GM12892 (cell line): ENCODE data around the gene GPR35.
"Not testable (repeated sequence)": the region's sequence is repeated elsewhere in the genome, so short reads cannot be mapped to it uniquely, and the experiment has no call there.

Experiments used
- DNase-seq: peaks from one replicate; pipeline ENCODE4 v3.0.0; 2011; ENCODE audit not compliant: insufficient read length
- FAIRE-seq: peaks from 2 replicates; lab custom pipeline; 2011; peaks lifted over from hg19 to GRCh38; lab: Jason Lieb, UNC
- POLR2A ChIP-seq: IDR thresholded peaks from 2 replicates; pipeline ENCODE4 v1.6.1; 2011; ENCODE audit warnings: low read depth, low read length, control low read depth
- POLR2AphosphoS5 ChIP-seq: IDR thresholded peaks from 2 replicates; pipeline ENCODE4 v1.6.1; 2011; ENCODE audit warnings: low read depth, low read length, control low read depth
- TAF1 ChIP-seq: IDR thresholded peaks from 2 replicates; pipeline ENCODE4 v1.6.1; 2011; ENCODE audit warnings: low read depth, mild to moderate bottlenecking, control low read depth, low read length, borderline replicate concordance

The GPR35 gene

DNA sequence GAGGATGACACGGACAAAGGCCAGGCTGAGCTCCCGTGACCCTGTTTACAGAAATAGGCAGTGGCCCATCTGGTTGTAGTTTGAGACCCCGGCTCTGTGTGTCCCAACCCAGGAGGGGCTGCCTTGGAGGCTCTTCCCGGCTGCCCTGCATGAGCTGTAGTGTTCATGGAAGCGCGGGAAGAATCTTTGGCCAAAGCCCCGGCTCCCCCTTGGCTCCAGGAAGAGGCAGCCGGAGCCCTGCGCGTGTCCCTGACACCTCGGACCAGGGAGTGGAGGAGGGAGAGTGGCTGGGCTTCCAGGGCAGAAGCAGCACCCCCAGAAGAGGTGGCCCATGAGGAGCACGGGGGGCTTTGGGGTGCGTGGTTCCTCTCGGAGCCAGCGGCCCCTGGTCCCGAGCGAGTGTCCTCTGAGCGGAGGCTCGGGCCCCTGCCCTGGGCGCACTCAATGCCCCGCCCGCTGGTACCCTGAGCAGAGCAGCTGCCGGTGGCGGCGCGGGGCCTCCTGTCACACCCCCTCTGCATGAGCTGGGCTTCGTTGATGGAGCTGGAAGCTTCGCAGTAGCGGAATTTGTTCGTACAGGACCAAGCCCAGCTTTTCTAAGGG, 21.7 kb downstream of the GPR35 start:
- peak; percentile 10 for DNase-seq
- FAIRE-seq: no peak
- TF ChIP-seq POLR2AphosphoS5 (no peak), POLR2A (no peak), TAF1 (no peak)

- DNase-seq (peak; percentile 16), FAIRE-seq (no peak)
These were observed 22.3 kb downstream of the GPR35 start for GRCh38 chr2:240647503-240648154.

GRCh38 chr2:240648155-240648649, 22.9 kb downstream of the GPR35 start:
- DNase-seq (peak; percentile 11), FAIRE-seq (no peak)
- TF ChIP-seq POLR2A (no peak), TAF1 (no peak), POLR2AphosphoS5 (no peak)

More at GRCh38 chr2:240647503-240648154, 22.3 kb downstream of the GPR35 start:
- no peak for TF ChIP-seq POLR2AphosphoS5
- no peak for TF ChIP-seq TAF1
- TF ChIP-seq POLR2A: no peak

GRCh38 chr2:240648650-240649275, 23.5 kb downstream of the GPR35 start:
- no peak for TF ChIP-seq TAF1
- no peak for TF ChIP-seq POLR2A
- TF ChIP-seq POLR2AphosphoS5: no peak
- DNase-seq (peak; percentile 19), FAIRE-seq (no peak)

DNA sequence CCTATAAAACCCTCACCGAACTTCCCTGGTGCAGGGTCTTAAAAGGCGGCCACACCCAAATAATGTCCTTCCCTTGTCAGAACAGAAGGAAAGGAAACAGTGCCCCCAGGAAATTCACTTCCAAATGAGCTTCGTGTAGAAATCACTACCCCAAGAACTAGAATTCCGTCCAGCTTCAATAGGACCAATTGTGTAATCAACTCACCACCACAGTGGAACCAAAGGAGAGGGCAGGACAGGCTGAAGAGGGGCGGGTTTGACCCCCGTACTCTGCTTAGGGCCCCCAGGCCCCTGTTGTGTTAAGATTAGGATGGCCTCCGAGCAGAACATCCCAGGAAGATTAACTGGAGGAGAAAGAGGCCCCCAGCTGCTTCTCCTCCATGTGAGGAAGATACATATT, 24.1 kb downstream of the GPR35 start:
- no peak for TF ChIP-seq TAF1
- no peak for TF ChIP-seq POLR2A
- TF ChIP-seq POLR2AphosphoS5: no peak
- FAIRE-seq (no peak), DNase-seq (no peak)

GRCh38 chr2:240650254-240650965, 25.1 kb downstream of the GPR35 start:
- TF ChIP-seq POLR2A (no peak), TAF1 (no peak), POLR2AphosphoS5 (no peak)
- DNase-seq (no peak), FAIRE-seq (no peak)

DNA sequence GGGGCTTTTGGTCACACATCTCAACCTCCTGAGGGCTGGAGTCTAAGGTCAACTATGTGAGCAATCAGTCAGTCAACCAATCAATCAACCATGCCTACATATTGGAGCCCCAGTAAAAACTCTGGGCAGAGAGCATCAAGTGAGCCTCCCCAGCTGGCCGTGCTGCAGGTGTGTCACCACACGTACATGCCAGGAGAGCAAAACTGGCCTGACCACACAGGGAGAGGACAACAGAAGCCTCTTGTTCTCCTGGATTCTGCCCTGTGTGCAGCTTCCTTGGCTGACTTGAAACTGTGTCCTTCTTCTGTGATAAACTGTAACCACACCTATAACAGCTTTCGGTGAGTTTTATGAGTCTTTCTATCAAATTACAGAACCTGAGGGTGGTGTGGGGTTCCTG, 25.9 kb downstream of the GPR35 start:
- DNase-seq (no peak), FAIRE-seq (no peak)

GRCh38 chr2:240655931-240656886, 30.9 kb downstream of the GPR35 start:
- DNase-seq: no peak
- peak; percentile 73 for FAIRE-seq
- TF ChIP-seq TAF1: no peak
- no peak for TF ChIP-seq POLR2AphosphoS5
- TF ChIP-seq POLR2A: no peak

More for the DNA sequence above, 25.9 kb downstream of the GPR35 start:
- TF ChIP-seq POLR2AphosphoS5 (no peak), POLR2A (no peak), TAF1 (no peak)

- DNase-seq, FAIRE-seq: not testable (repeated sequence)
These were observed 34.6 kb downstream of the GPR35 start for GRCh38 chr2:240659883-240660282.

- FAIRE-seq (no peak), DNase-seq (no peak)
- TF ChIP-seq POLR2A: no peak
These were observed 37.4 kb downstream of the GPR35 start for GRCh38 chr2:240662681-240663080.

DNA sequence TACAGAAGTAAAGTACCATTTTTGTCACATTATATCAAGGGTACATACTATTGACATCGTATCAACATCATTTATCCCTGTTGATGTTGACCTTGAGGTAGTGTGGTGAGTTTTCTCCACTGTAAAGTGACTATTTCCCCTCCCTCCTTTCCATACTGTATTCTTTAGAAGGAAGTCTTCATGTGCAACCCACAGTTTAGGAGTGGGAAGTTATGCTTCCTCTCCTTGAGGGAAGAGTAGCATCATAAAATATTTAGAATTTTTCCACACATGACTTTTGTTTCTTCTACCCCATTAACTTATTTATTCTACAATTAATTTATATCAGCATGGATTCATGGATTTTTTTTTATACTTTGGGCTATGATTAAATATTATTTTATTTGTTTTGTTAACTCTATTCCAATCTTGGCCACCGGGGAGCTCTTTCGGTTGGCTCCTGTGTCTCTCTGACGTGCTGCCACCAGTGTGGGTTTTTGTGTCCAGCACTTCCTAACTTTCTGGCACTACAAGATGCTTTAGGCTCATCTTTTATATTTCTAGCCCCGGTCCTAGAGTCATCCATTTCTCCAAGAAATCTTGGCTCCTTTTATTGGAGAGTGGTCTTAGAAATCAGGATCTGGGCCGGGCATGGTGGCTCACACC, 38.4 kb downstream of the GPR35 start:
- TF ChIP-seq POLR2AphosphoS5: no peak
- TF ChIP-seq POLR2A: no peak
- FAIRE-seq (no peak), DNase-seq (no peak)
